RCC 7860 (cell line): ENCODE data around the gene AUNIP.

Experiments
- DNase-seq: peaks from one replicate; pipeline ENCODE4 v3.0.0-alpha.2; 2015; ENCODE audit warnings: low spot score
- FAIRE-seq: peaks from 2 replicates; lab custom pipeline; 2012; peaks lifted over from hg19 to GRCh38; lab: Jason Lieb, UNC

AUNIP gene

GRCh38 chr1:25858906-25859789, at the start of gene AUNIP:
Gene AUNIP, minus strand, starts transcription at chr1:25859457. Its CDS starts 100 bp downstream, at chr1:25859357.
- FAIRE-seq = no peak

DNA sequence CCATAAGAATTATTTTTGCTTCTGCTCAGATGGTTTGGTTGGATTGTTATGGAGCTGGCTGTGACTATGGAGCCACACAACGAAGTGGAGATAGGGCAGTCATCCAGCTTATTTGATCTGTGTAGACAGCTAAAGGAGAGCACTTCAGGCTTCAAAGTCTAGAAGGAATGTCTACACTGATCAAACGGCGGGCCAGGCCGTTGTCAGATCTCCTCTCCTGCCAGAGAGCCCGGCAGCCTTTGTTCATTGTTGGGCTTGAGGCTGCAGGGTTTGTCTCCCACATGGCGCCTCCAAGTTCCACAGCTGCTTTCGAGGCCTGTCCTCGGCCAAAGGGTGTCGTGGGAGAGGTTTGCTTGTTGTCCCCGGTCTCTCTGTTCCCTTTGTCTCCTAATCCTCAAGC, 49.8 kb upstream of the AUNIP start:
- no peak for DNase-seq
- no peak for FAIRE-seq

More at GRCh38 chr1:25858906-25859789, at the start of gene AUNIP:
- peak; percentile 76 for DNase-seq

DNA sequence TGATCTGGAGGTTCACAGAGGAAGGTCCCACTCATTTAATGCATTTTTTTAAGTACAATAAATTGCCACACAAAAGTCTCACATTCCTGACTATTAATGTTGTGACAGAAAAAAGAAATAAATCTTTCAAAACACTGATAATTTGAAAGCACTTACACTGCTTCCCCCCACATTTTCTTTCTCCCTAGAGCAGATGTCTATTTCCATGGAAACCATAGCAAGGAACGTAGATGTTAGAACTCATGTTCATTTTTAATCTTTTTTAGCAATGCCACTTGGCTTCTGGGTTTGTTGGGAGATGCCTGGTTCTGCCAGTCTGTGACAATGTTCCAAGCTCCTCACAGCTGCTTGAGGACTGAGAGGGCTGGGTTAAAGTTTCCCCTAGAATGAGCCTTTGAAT, 48.9 kb upstream of the AUNIP start:
- DNase-seq = no peak
- no peak for FAIRE-seq

GRCh38 chr1:25907601-25908000, 48.3 kb upstream of the AUNIP start:
- DNase-seq (no peak), FAIRE-seq (no peak)

- DNase-seq = no peak
Measured at GRCh38 chr1:25906644-25907300, 47.5 kb upstream of the AUNIP start.

GRCh38 chr1:25905680-25906643, 46.7 kb upstream of the AUNIP start, which contains the start of gene STMN1:
Gene STMN1, minus strand, starts transcription at chr1:25906419. Its CDS starts 1,743 bp downstream, at chr1:25904676.
- DNase-seq (peak; percentile 79), FAIRE-seq (no peak)

More at GRCh38 chr1:25906644-25907300, 47.5 kb upstream of the AUNIP start:
- no peak for FAIRE-seq

GRCh38 chr1:25904943-25905679, 45.9 kb upstream of the AUNIP start:
- DNase-seq (peak; percentile 79), FAIRE-seq (peak; percentile 66)

DNA sequence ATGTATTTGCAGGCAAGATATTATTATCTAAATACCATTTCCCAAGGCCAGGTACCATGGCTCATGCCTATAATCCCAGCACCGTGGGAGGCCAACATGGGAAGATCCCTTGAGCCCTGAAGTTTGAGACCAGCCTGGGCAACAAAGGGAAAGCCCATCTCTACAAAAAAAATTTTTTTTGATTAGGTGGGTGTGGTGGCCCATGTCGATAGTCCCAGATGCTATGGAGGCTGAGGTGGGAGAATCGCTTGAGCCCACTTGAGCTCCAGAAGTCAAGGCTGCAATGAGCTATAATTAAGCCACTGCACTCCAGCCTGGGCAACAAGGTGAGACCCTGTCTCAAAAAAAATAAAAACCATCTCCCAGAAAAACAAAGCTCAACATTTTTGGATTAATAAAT, 44.7 kb upstream of the AUNIP start:
- DNase-seq (no peak), FAIRE-seq (no peak)

- DNase-seq (no peak), FAIRE-seq (no peak)
Measured at GRCh38 chr1:25902462-25902861, 43.2 kb upstream of the AUNIP start.

DNA sequence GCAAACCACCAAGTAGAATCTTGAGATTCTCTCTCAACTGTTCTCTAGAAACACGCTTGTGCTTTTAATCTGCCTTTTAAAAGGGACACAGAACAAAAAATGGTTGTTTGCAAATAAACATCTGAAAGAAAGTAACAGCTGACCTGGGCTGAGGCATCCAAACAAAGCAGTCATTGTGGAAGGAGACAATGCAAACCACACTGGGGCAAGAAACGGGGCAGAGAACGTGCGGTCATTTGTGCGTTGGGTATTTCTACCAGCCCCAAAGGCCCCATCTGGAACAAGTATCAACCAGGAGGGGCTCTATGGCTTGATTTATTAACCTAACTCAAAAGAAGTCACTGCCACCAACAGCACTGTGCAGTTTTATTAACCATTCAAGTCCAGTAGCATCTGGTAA, 41.0 kb upstream of the AUNIP start:
- DNase-seq (no peak), FAIRE-seq (no peak)

- DNase-seq (no peak), FAIRE-seq (no peak)
Measured at GRCh38 chr1:25899792-25900191, 40.5 kb upstream of the AUNIP start.

GRCh38 chr1:25898223-25899015, 39.2 kb upstream of the AUNIP start:
- DNase-seq = no peak
- no peak for FAIRE-seq

GRCh38 chr1:25897754-25898153, 38.5 kb upstream of the AUNIP start:
- FAIRE-seq (no peak), DNase-seq (no peak)

- no peak for FAIRE-seq
- DNase-seq = no peak
Measured at GRCh38 chr1:25896266-25896665, 37.0 kb upstream of the AUNIP start.

DNA sequence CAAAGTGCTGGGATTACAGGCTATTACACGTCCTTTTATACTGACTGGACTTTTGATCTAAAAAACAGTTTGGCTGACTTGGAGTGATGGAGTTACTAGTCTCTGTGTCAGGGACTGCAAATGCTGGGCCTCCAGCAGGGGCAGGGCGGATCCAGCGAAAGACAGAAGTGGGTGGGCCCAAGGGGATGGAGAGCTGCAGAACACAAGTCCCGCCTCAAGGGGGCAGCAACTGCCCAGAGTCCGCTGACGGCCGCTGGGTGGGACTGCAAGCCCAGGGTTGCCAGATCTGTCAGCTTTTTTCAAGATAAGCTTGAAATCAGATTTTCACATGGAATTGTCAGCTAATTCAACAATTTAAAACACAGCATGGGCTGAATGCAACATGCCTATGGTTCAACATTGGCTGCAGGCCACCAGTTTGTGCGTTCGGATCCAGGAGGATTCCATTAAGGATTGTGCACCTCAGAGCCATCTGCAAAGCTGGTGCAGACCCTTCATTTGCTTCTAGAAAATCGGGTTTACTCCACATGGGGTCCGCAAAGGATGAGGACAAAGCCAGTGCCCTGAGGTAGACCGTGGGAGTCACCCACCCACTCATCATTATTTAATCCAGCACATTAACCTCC, 36.2 kb upstream of the AUNIP start:
- FAIRE-seq = peak; percentile 74

DNA sequence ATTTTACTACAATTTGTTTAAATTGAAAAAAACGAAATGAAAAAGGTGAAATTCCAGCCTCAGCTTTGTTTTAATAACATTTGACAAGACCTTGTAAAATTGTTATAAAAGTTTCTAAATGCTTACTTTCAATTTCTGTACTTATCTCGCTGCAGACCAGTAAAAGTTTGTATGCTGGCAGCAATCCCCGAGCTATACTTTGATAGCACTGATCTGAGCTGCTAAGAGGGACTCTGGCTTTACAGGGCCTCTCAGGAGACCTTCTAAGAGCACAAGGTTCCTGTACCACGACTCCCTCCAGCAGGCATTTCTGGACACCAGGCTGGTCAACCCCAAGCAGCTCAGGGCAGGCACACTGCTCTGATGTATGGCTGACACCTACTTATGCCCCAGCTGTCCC, 33.9 kb upstream of the AUNIP start:
- DNase-seq = no peak
- no peak for FAIRE-seq

More for the DNA sequence above, 36.2 kb upstream of the AUNIP start:
- peak; percentile 79 for DNase-seq

- FAIRE-seq (no peak), DNase-seq (no peak)
Measured at GRCh38 chr1:25891606-25892005, 32.3 kb upstream of the AUNIP start.

DNA sequence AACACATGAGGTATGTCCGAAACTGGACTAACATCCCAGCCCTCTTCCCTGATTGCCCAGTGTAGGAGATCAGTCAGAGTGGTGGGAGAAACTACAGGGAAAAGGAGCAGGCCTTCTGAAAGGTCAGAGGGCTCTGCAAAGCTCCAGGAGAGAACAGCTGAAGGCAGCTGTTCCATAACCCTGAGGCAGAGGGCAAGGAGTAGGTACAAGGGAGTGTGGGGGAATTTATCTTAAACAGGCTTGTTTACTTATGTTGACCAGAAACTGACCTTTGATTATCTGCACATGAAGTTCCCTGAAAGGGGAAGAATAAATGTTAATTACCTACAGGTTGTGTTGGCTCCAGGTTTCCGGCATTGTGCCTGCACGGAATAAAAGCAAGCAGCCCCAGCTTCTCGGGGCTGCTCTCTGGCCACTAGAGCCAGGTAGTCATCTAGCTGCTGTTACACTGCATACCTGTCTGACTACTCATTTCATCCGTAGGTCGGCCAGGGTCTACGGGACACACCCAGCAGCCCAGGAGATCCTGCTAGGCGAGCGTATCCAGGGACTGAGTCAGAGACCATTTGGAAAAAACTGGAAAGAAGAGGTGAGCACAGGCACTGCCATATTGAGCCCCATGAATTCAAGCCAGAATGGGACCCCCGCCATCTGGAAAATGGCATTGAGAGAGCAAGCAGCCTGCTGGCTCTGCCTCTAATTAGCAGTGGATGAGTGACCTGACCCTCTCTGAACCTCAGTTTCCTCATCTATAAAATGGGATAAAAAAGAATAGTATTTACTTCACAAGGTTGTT, 31.2 kb upstream of the AUNIP start:
- peak; percentile 55 for FAIRE-seq
- peak; percentile 82 for DNase-seq
